ENCODE results near the gene NPTXR. TPM values are rescaled to one million over a fixed set of nuclear protein-coding genes. Genes with fewer than 3 reads are reported as not detected.

NPTXR gene
- total RNA-seq, 2 donors from 2014 or later, result 2.1 to 2.5 TPM

- Mint-ChIP-seq H3K27ac (no peak overlapping the region), H3K4me1 (peaks cover 5% of the 10 kb centered on the region), H3K9me3 (no peaks in the 10 kb centered on the region), H3K4me3 (no peak overlapping the region), H3K27me3 (ENCODE audit: insufficient read depth) (peaks cover 36% of the 10 kb centered on the region), H3K36me3 (ENCODE audit: low read depth) (no peaks in the 10 kb centered on the region)
- H3K4me1 ChIP-seq (ENCODE audit: control insufficient read depth, insufficient read depth, low read length), result no peaks in the 10 kb centered on the region
- H3K4me3 ChIP-seq (ENCODE audit: low read length), result no peak overlapping the region
- H3K27ac ChIP-seq (ENCODE audit: low read depth, low read length), result peak overlapping the region; percentile 30
- H3K9me3 ChIP-seq (ENCODE audit: control insufficient read depth, low read length), result no peaks in the 10 kb centered on the region
- DNase-seq, result no peak
- H3K9ac ChIP-seq (ENCODE audit: extremely low read depth, low read length, poor library complexity, severe bottlenecking), result no peak overlapping the region
- no peaks in the 10 kb centered on the region for H3K36me3 ChIP-seq (ENCODE audit: control insufficient read depth, insufficient read depth, low read length)
- peaks cover 5% of the 10 kb centered on the region for H3K27me3 ChIP-seq (ENCODE audit: control insufficient read depth, insufficient read depth, low read length, poor library complexity, severe bottlenecking)
- TF ChIP-seq CTCF (conservative IDR thresholded peaks at IDR 0.05), result no peak
- WGBS, 2 experiments (ENCODE audit: insufficient coverage in 1 of 2, insufficient read length in 1 of 2), result 61 to 64% methylated on average over 9 of the region's 9 CpGs
Observed at GRCh38 chr22:38853196-38853651, 9.4 kb upstream of the NPTXR start.

DNA sequence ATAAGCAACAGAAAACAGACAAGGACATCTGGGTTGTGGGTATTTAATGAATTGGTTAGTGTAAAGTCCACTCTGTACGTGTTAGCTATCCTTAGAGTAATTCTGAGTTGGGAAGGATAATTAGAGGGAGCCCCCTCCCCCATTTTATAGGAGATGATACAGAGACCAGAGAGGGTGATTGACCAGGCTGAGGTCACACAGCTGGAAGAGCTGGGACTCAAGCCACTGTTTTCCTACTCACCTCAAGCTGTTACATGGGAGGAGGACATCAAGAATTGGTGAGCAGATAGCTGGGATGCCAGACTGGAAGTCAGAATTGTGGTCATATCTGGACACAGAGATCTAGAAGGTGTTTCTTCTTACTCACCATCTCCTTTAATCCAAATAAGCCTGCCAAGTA is 8.7 kb upstream of the NPTXR start:
- no peaks in the 10 kb centered on the region for H3K36me3 Mint-ChIP-seq (ENCODE audit: low read depth)
- no peak overlapping the region for H3K4me3 ChIP-seq (ENCODE audit: low read length)
- peaks cover 5% of the 10 kb centered on the region for H3K27me3 ChIP-seq (ENCODE audit: control insufficient read depth, insufficient read depth, low read length, poor library complexity, severe bottlenecking)
- H3K9me3 ChIP-seq (ENCODE audit: control insufficient read depth, low read length), result no peaks in the 10 kb centered on the region
- no peaks in the 10 kb centered on the region for H3K36me3 ChIP-seq (ENCODE audit: control insufficient read depth, insufficient read depth, low read length)
- peaks cover 1% of the 10 kb centered on the region for H3K4me1 Mint-ChIP-seq
- no peak overlapping the region for H3K27ac Mint-ChIP-seq
- peaks cover 41% of the 10 kb centered on the region for H3K27me3 Mint-ChIP-seq (ENCODE audit: insufficient read depth)
- WGBS, 2 experiments (ENCODE audit: insufficient coverage in 1 of 2, insufficient read length in 1 of 2), result 100% methylated on average over 1 of the region's 1 CpG; no CpG with 5 or more reads in 1 of the 2 experiments
- no peak overlapping the region for H3K27ac ChIP-seq (ENCODE audit: low read depth, low read length)
- TF ChIP-seq CTCF (conservative IDR thresholded peaks at IDR 0.05), result no peak
- no peak overlapping the region for H3K4me3 Mint-ChIP-seq
- no peak overlapping the region for H3K9ac ChIP-seq (ENCODE audit: extremely low read depth, low read length, poor library complexity, severe bottlenecking)
- H3K4me1 ChIP-seq (ENCODE audit: control insufficient read depth, insufficient read depth, low read length), result no peaks in the 10 kb centered on the region
- DNase-seq, result no peak
- no peaks in the 10 kb centered on the region for H3K9me3 Mint-ChIP-seq

DNA sequence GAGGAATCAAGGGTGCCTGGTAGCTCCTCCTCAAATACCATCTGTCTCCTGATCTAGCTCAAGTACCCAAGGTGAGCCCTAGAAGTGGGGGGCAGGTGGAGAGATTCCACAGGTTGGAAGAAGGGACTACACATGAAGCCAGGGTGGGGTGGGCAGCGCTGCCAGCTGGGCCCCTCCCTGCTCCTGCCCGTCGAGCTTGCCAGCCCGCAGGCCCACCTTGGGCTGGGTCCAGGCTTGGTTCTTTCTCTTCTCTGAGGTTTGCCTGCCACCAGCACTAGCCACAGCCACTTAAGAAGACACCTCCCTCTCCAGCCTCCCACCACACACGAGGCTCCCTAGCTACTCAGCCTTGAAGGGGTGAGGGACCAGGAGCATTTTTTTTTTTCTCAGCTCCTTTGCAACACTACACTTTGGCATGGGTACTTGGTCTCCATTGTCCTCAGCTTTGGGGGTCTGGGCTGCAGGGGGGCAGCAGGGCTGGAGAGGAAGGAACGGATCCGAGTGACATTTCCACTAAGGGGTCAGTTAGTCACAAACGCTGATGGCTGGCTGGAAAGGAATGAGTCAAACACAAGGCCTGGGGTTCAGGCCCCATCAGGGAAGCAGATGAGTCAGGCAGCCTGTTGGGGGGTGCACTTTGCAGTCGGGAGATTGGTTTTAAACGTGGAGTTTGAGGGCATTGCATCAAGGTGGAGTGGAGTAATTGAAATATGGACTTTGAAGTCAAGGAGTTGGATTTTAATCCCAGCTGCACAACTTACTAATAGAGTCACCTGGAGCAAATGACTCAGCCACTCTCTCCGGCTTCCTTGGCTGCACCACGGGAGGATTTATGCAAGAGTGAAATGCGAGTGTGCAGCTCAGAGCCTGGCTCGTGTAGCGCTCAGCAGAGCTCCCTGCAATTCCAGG is 7.4 kb upstream of the NPTXR start:
- peaks cover 12% of the 10 kb centered on the region for H3K27me3 ChIP-seq (ENCODE audit: control insufficient read depth, insufficient read depth, low read length, poor library complexity, severe bottlenecking)
- peaks cover 54% of the 10 kb centered on the region for H3K27me3 Mint-ChIP-seq (ENCODE audit: insufficient read depth)
- no peak for DNase-seq

More for the DNA sequence above, 7.4 kb upstream of the NPTXR start:
- WGBS, 2 experiments (ENCODE audit: insufficient coverage in 1 of 2, insufficient read length in 1 of 2), result 66 to 72% methylated on average over 10 to 15 of the region's 15 CpGs
- Mint-ChIP-seq H3K9me3 (no peaks in the 10 kb centered on the region), H3K27ac (peak overlapping the region; percentile 12), H3K4me3 (no peak overlapping the region), H3K36me3 (ENCODE audit: low read depth) (no peaks in the 10 kb centered on the region), H3K4me1 (no peaks in the 10 kb centered on the region)
- H3K4me3 ChIP-seq (ENCODE audit: low read length), result no peak overlapping the region
- no peaks in the 10 kb centered on the region for H3K4me1 ChIP-seq (ENCODE audit: control insufficient read depth, insufficient read depth, low read length)
- no peaks in the 10 kb centered on the region for H3K9me3 ChIP-seq (ENCODE audit: control insufficient read depth, low read length)
- no peak overlapping the region for H3K27ac ChIP-seq (ENCODE audit: low read depth, low read length)
- TF ChIP-seq CTCF (conservative IDR thresholded peaks at IDR 0.05), result no peak
- H3K9ac ChIP-seq (ENCODE audit: extremely low read depth, low read length, poor library complexity, severe bottlenecking), result no peak overlapping the region
- no peaks in the 10 kb centered on the region for H3K36me3 ChIP-seq (ENCODE audit: control insufficient read depth, insufficient read depth, low read length)

Measured in endodermal cell (in vitro differentiated cells).